ENCODE results near the gene IDS. TPM values are rescaled to one million over a fixed set of nuclear protein-coding genes. Genes with fewer than 3 reads are reported as not detected.
A peak's percentile ranks its signal among the peaks of the same experiment; 100 is the strongest.
"Not testable (repeated sequence)": the region's sequence is repeated elsewhere in the genome, so short reads cannot be mapped to it uniquely, and the experiment has no call there.

The IDS gene
- total and polyA plus RNA-seq, 3 donors from 2014 or later = 25.3 to 38.4 (median 30.2) TPM

DNA sequence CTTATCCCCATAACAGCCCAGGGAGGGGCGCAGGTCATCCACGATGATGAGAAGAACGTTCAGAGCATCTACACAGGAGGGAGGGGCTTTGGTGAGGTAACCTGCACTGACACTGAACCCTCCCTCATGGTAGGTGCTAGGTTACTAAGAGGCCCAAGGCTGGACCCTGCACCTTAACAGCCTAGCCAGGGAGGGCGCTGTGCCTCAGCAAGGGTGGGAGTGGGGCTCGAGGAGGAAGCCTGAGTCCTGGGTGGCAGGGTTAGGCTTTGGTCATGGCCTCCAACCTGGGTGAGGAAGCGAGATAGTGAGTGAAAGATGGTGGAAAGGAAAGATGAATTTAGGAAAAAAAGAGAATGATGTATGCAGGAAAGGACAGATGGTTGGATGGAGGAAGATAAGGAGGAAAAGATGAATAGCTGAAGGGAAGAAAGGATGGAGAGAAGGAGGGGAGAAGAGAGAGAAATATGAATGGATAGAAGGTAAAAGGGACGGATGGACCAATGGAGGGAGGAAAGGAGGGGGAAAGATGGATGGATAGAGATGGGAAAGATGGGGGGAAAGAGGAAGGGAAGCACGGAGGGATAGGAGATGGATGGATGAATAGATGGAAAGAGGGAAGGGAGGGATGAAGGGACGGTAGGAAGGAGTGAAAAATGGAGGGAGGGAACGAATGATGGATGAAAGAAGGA is 736 bp downstream of the IDS start:
- WGBS, 2 donors = 13 to 28% methylated on average over 6 to 10 of the region's 10 CpGs
- DNase-seq = no peak
- no peaks in the 10 kb centered on the region for H3K9me3 ChIP-seq

DNA sequence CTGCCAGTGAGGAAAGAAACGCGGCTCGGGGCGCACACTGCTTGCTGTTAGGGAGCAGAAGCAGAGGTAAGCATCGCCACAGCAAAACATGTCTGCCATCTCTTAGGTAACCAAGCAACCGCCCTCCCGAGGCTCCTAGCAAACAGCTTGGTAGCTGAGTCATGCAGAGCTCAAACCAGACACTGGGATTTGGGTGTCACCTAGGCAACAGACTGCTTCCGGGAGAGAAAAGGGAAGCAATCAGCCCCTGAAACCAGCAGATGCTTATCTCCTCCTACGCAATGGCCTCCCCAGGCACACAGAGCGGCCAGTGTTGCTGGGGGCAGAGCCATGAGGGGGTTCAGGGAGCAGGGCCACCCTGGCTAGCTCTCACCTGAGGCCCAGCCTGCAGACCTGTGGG is 1.7 kb downstream of the IDS start:
- H3K4me1 ChIP-seq; H3K27ac ChIP-seq; H3K36me3 ChIP-seq (ENCODE audit: low read depth, missing control alignments); H3K9me3 ChIP-seq; intact Hi-C loops (cut with DNase I; ENCODE audit: low total_unique reads); DNase-seq; H3K27me3 ChIP-seq; H3K4me3 ChIP-seq: not testable (repeated sequence)
- no CpG with 5 or more reads among the region's 10 CpGs for WGBS, 2 donors

More for the DNA sequence above, 736 bp downstream of the IDS start:
- Histone ChIP-seq H3K4me1 (no peaks in the 10 kb centered on the region), H3K27ac (peak overlapping the region; percentile 79 to 85), H3K27me3 (no peaks in the 10 kb centered on the region), H3K4me3 (peak overlapping the region; percentile 53 to 66), H3K36me3 (ENCODE audit: low read depth, missing control alignments) (no peaks in the 10 kb centered on the region)
- no peak for TF ChIP-seq POLR2A (IDR thresholded peaks at IDR 0.05)
- TF ChIP-seq, protein P1, sequence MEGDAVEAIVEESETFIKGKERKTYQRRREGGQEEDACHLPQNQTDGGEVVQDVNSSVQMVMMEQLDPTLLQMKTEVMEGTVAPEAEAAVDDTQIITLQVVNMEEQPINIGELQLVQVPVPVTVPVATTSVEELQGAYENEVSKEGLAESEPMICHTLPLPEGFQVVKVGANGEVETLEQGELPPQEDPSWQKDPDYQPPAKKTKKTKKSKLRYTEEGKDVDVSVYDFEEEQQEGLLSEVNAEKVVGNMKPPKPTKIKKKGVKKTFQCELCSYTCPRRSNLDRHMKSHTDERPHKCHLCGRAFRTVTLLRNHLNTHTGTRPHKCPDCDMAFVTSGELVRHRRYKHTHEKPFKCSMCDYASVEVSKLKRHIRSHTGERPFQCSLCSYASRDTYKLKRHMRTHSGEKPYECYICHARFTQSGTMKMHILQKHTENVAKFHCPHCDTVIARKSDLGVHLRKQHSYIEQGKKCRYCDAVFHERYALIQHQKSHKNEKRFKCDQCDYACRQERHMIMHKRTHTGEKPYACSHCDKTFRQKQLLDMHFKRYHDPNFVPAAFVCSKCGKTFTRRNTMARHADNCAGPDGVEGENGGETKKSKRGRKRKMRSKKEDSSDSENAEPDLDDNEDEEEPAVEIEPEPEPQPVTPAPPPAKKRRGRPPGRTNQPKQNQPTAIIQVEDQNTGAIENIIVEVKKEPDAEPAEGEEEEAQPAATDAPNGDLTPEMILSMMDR (IDR thresholded peaks at IDR 0.05) = no peak
- intact Hi-C loops (cut with DNase I; ENCODE audit: low total_unique reads) = no loop called here

DNA sequence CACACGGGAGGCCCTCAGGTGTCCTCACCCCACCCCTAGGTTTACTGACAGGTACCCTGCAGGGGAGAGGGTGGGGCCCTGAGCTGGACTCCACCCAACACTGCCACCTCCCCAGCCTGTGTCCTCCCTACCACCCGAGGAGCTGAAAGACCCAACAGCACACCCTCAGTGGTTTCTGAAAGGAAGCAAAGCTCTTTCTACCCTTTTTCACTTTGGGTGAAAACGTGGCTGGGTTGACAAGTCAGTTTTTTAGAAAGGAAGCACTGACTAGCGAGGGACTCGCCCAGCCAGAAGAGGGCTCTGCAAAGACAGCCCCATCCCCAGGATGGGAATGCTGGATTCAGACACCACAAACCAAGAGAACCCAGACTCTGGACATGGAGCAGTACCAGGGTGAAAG is 2.2 kb downstream of the IDS start:
- H3K4me3 ChIP-seq; DNase-seq; H3K9me3 ChIP-seq; intact Hi-C loops (cut with DNase I; ENCODE audit: low total_unique reads); H3K27me3 ChIP-seq; H3K36me3 ChIP-seq (ENCODE audit: low read depth, missing control alignments); H3K4me1 ChIP-seq; H3K27ac ChIP-seq: not testable (repeated sequence)
- 77% methylated on average over 5 of the region's 5 CpGs; no CpG with 5 or more reads in 1 of the 2 donors for WGBS, 2 donors

DNA sequence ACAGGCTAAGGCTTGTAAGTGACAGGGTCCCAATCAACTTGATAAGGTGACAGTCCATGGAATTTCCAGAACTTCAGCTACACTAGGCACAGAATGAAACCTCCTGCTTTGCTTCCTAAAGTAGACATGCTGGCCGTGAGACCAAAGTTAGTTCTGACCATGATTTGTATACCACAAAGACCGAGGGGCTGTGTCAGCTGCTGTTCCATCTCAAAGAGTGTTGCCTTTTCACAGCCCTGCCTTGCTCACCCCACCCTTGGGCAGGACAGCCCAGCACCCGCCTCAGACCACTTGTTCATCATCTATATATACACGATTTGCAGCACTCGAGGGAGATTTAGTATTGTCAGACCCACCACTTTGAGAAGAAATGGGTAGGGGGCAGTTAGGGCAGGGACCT is 5.3 kb downstream of the IDS start:
- Histone ChIP-seq H3K9me3 (no peaks in the 10 kb centered on the region), H3K36me3 (ENCODE audit: low read depth, missing control alignments) (no peaks in the 10 kb centered on the region)

DNA sequence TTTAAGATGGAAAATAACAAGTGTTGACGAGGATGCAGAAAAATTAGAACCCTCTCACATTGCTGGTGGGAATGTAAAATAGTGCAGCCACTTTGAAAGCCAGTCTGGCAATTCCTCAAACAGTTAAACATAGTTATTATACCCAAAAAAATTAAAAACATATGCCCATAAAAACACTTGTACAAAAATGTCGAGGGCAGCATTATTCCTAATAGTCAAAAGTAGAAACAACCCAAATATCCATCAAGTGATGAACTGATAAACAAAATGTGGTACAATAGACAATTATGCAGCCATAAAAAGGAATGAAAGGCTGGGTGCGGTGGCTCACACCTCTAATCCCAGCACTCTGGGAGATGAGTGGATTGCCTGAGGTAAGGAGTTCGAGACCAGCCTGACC is 6.3 kb downstream of the IDS start:
- Histone ChIP-seq H3K27me3 (no peaks in the 10 kb centered on the region), H3K36me3 (ENCODE audit: low read depth, missing control alignments) (no peaks in the 10 kb centered on the region), H3K4me3 (no peak overlapping the region), H3K9me3 (no peaks in the 10 kb centered on the region), H3K4me1 (no peaks in the 10 kb centered on the region), H3K27ac (no peak overlapping the region)
- WGBS, 2 donors = 89 to 92% methylated on average over 3 to 4 of the region's 4 CpGs
- no peak for DNase-seq
- intact Hi-C loops (cut with DNase I; ENCODE audit: low total_unique reads) = no loop called here
- TF ChIP-seq, protein P1 (IDR thresholded peaks at IDR 0.05) = no peak
- TF ChIP-seq POLR2A (IDR thresholded peaks at IDR 0.05) = no peak

More for the DNA sequence above, 5.3 kb downstream of the IDS start:
- no peaks in the 10 kb centered on the region for H3K27me3 ChIP-seq
- H3K27ac ChIP-seq = no peak overlapping the region
- TF ChIP-seq, protein P1 (IDR thresholded peaks at IDR 0.05) = no peak
- TF ChIP-seq POLR2A (IDR thresholded peaks at IDR 0.05) = no peak
- no peak overlapping the region for H3K4me3 ChIP-seq
- no peak for DNase-seq
- 84 to 86% methylated on average over 5 of the region's 5 CpGs for WGBS, 2 donors
- intact Hi-C loops (cut with DNase I; ENCODE audit: low total_unique reads) = no loop called here
- no peaks in the 10 kb centered on the region for H3K4me1 ChIP-seq

DNA sequence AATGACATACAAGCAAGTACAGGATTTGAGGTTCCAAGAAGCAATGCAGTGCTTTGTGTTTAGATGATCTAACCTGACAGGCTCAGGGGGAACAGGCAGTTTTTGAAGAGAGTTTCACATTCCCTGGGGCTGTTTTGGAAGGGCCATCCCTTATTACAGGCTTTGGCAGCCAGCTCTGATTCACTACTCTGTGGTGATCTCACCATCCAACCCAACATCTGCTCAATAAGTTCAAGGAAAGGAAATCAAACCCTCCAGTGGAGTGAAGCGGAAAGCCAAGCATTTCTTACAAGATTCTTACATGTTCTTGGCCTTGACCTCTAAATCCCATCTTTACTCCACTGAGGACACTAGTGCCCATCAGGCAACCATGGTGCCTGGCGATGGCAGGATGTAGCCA is 7.5 kb downstream of the IDS start:
- no peaks in the 10 kb centered on the region for H3K27me3 ChIP-seq
- 100% methylated on average over 1 of the region's 2 CpGs for WGBS, 2 donors
- H3K36me3 ChIP-seq (ENCODE audit: low read depth, missing control alignments) = no peaks in the 10 kb centered on the region
- TF ChIP-seq, protein P1 (IDR thresholded peaks at IDR 0.05) = no peak
- TF ChIP-seq POLR2A (IDR thresholded peaks at IDR 0.05) = no peak
- DNase-seq = no peak
- H3K4me1 ChIP-seq = no peaks in the 10 kb centered on the region
- intact Hi-C loops (cut with DNase I; ENCODE audit: low total_unique reads) = no loop called here
- no peak overlapping the region for H3K4me3 ChIP-seq
- H3K27ac ChIP-seq = no peak overlapping the region
- H3K9me3 ChIP-seq = no peaks in the 10 kb centered on the region

Data from testis (tissue), 3 donors.